Right lobe of liver (tissue), 6 donors: ENCODE measurements around the gene HEXIM2. TPM values are rescaled to one million over a fixed set of nuclear protein-coding genes. Genes with fewer than 3 reads are reported as not detected.
A peak's percentile ranks its signal among the peaks of the same experiment; 100 is the strongest.
"Not testable (repeated sequence)": the region's sequence is repeated elsewhere in the genome, so short reads cannot be mapped to it uniquely, and the experiment has no call there.

ENCODE experiments used
- ATAC-seq, 4 donors: fragments of 200-7000 bp; cut with Tn5 transposase; one replicate each; pipeline ENCODE4 v1.9.1; 2020; ENCODE audit warnings: mild to moderate bottlenecking in 4 of 4, moderate library complexity in 4 of 4
- DNase-seq, 3 donors: peaks; one replicate each; pipeline ENCODE4 v3.0.0-alpha.2; 2020
- H3K27ac ChIP-seq, 3 donors: fragments of 200-600 bp; one replicate each; pipeline ENCODE4 v1.8.0; 2022
- H3K27me3 ChIP-seq, 2 donors: fragments of 200-600 bp; one replicate each; pipeline ENCODE4 v1.8.0; 2022
- H3K36me3 ChIP-seq, 4 donors: fragments of 200-600 bp; sonication (generic) in 1 of 4; one replicate each; pipeline versions ENCODE4 v1.5.1 to v1.8.0; 2017 to 2022; ENCODE audit warnings: control low read depth in 1 of 4
- H3K4me1 ChIP-seq, 4 donors: fragments of 200-600 bp; sonication (generic) in 1 of 4; one replicate each; pipeline versions ENCODE4 v1.5.1 to v1.8.0; 2017 to 2022; ENCODE audit warnings: control low read depth in 1 of 4
- H3K4me3 ChIP-seq, 3 donors: fragments of 200-600 bp; one replicate each; pipeline ENCODE4 v1.8.0; 2022
- H3K9me3 ChIP-seq, 4 donors: fragments of 200-600 bp; sonication (generic) in 1 of 4; one replicate each; pipeline versions ENCODE4 v1.5.1 to v1.8.0; 2017 to 2022; ENCODE audit warnings: control low read depth in 1 of 4
- CTCF ChIP-seq, 4 donors: fragments of 200-600 bp in 3 of 4; fragments of 450-650 bp in 1 of 4; IDR thresholded peaks; one replicate each; pipeline versions ENCODE4 v1.5.1 to v1.8.0; 2016 to 2022; ENCODE audit warnings: antibody characterized with exemption in 4 of 4, mild to moderate bottlenecking in 2 of 4
- POLR2A ChIP-seq: fragments of 450-650 bp; IDR thresholded peaks from one replicate; pipeline ENCODE4 v1.6.1; 2017; ENCODE audit warnings: antibody characterized with exemption, mild to moderate bottlenecking
- WGBS: methylation state at CpG from one replicate; pipeline ENCODE4 v1.1.6; 2018; ENCODE audit warnings: low coverage, low lambda C conversion rate; ENCODE audit not compliant: insufficient coverage; ENCODE audit errors: missing lambda C conversion rate; 5-methylcytosine and 5-hydroxymethylcytosine counted together
- intact Hi-C, 2 donors: fragments of 100-400 bp; cut with DNase I; formaldehyde crosslinking; loops; one replicate each; pipeline versions ENCODE4 v1.11.2 to v1.14.1; 2022
- total RNA-seq, 6 experiments: library from RNA; depleted of rRNA in 2 of 6; stranded (reverse); fragments of >200 nt in 2 of 6; fragmentation: NEBNext Ultra II Directional in 3 of 6; extraction: Animal tissue kit (Norgen Biotek cat#: 25700) in 3 of 6; gene quantifications; one replicate each; pipeline versions ENCODE4 v1.1.0 to v1.2.4, GENCODE V29; 2016 to 2023
- donor health status: DM: no; HTN: yes; CAD: no.
- donor health status: DM: no; HTN: no; CAD: no.
- donor health status: DM: no; HTN: no; CAD: no.
- donor health status: DM: no; HTN: yes; CAD: no.
- donor health status: DM: no; HTN: yes; CAD: no.

Gene HEXIM2
- total RNA-seq, 6 experiments from 2014 or later = 2.6 to 13.5 (median 5.4) TPM

DNA sequence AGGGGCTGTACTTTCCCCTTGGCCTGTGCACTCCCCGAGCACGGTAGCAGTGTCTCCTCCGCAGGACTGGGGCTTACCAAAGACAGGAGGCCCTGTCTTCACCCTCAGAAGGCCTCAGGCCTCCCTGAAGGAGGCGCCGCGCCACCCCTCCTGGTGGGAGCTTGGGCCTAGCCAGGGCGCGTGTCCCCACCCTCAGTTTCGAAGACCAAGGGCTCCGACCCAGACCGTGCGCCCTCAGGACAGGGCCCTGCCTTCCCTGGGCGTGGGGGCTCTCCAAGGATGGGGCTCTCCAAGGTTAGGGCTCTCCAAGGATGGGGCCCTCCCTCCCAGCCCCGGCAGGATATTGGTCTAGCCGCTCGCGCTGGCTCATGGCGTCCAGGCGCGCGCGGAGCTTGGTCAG lies 41.1 kb upstream of the HEXIM2 start:
- H3K27ac ChIP-seq = no peak overlapping the region
- no peaks in the 10 kb centered on the region for H3K9me3 ChIP-seq
- no CpG with 5 or more reads among the region's 22 CpGs for WGBS
- no peak for DNase-seq
- no peaks in the 10 kb centered on the region for H3K27me3 ChIP-seq
- no peaks in the 10 kb centered on the region for H3K4me1 ChIP-seq
- ATAC-seq = no peak
- TF ChIP-seq POLR2A (no peak), CTCF (IDR thresholded peaks at IDR 0.05) (no peak)
- no peaks in the 10 kb centered on the region for H3K36me3 ChIP-seq
- no peak overlapping the region for H3K4me3 ChIP-seq
- intact Hi-C loops = loop anchor here (10.0 kb wide), 2 partner anchors 196 to 206 kb away; partner anchors contain the start of gene GFAP (in 1 of the 2)

GRCh38 chr17:45121055-45121454 lies 40.6 kb upstream of the HEXIM2 start:
- ATAC-seq (no peak), DNase-seq (no peak)
- WGBS = no CpG with 5 or more reads among the region's 45 CpGs
- intact Hi-C loops = loop anchor here (10.0 kb wide), 2 partner anchors 196 to 206 kb away; partner anchors contain the start of gene GFAP (in 1 of the 2)
- Histone ChIP-seq H3K4me1 (no peaks in the 10 kb centered on the region), H3K9me3 (no peaks in the 10 kb centered on the region), H3K27ac (no peak overlapping the region), H3K27me3 (no peaks in the 10 kb centered on the region), H3K4me3 (no peak overlapping the region), H3K36me3 (no peaks in the 10 kb centered on the region)
- TF ChIP-seq CTCF (IDR thresholded peaks at IDR 0.05) = no peak
- no peak for TF ChIP-seq POLR2A

GRCh38 chr17:45123076-45123770 lies 38.5 kb upstream of the HEXIM2 start:
- Histone ChIP-seq H3K4me1 (no peaks in the 10 kb centered on the region), H3K27me3 (no peaks in the 10 kb centered on the region), H3K4me3 (no peak overlapping the region), H3K9me3 (no peaks in the 10 kb centered on the region), H3K36me3 (no peaks in the 10 kb centered on the region), H3K27ac (no peak overlapping the region)
- intact Hi-C loops = loop anchor here (10.0 kb wide), 2 partner anchors 198 to 208 kb away; partner anchors contain the start of gene GFAP (in 1 of the 2)
- ATAC-seq (no peak), DNase-seq (no peak)
- TF ChIP-seq POLR2A = no peak
- no peak for TF ChIP-seq CTCF (IDR thresholded peaks at IDR 0.05)
- 68% methylated on average over 4 of the region's 6 CpGs for WGBS

DNA sequence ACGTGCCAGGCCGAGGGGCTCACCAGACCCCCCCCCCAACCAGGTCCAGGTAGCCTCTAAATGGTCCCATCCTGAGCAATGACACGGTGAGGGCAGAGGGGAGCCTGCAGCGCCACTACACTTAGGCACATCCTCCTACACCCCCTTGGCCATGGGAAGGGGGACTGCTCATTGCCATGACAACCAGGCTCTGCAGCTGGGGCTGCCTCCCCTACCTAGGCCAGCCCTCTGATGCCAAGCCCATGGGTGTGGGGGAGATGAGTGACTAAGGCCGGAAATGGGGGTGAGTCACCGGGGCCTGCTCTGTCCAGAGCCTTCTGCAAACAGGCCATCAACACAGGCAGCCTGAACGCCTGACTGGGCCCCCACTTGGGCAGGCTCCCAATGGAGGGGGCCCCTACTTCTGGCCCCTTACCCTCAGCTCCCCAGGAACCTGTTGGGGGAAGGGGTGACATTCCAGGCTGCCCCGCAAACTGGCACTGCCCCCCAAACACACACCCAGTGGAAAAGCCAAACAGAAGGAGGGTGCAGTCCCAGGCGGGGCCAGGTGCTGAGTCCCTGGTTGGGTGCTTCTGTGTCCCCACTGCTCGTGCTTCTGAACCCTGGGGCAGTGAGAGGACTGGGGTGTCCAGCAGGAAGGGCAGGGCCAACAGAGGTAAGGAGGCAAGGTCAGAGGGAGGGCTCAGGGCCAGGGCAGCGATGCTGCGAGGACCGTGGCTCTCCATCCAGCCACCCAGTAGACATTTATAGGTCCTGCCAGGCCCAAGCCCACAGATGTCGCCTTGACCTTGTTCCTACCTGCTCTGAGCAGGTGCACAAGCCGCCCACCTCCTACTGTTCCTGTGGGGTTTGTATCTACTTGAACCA lies 37.5 kb upstream of the HEXIM2 start:
- no peaks in the 10 kb centered on the region for H3K4me1 ChIP-seq
- 86% methylated on average over 6 of the region's 15 CpGs for WGBS
- TF ChIP-seq POLR2A (no peak), CTCF (IDR thresholded peaks at IDR 0.05) (no peak)
- no peak overlapping the region for H3K4me3 ChIP-seq
- no peaks in the 10 kb centered on the region for H3K27me3 ChIP-seq
- H3K9me3 ChIP-seq = no peaks in the 10 kb centered on the region
- DNase-seq (no peak), ATAC-seq (peak in 1 of 4 donors; percentile 55)
- no peaks in the 10 kb centered on the region for H3K36me3 ChIP-seq
- no peak overlapping the region for H3K27ac ChIP-seq
- intact Hi-C loops = loop anchor here (10.0 kb wide), 2 partner anchors 199 to 209 kb away; partner anchors contain the start of gene GFAP (in 1 of the 2)

DNA sequence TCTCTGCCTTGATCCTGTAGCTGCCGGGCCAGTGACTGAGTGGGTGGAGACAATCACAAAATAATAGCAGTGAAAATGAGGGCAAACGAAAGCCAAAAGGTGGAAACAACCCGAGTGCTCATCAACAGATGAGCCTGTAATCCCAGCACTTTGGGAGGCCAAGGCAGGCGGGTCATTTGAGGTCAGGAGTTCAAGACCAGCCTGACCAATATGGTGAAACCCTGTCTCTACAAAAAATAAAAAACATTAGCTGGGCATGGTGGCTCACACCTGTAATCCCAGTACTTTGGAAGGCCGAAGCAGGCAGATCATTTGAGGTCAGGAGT lies 36.9 kb upstream of the HEXIM2 start:
- not testable (repeated sequence) for ATAC-seq, H3K27ac ChIP-seq, H3K4me3 ChIP-seq, H3K27me3 ChIP-seq, H3K9me3 ChIP-seq, H3K4me1 ChIP-seq, DNase-seq, H3K36me3 ChIP-seq
- 84% methylated on average over 5 of the region's 5 CpGs for WGBS
- intact Hi-C loops = loop anchor here (10.0 kb wide), 2 partner anchors 200 to 210 kb away; partner anchors contain the start of gene GFAP (in 1 of the 2)
